ENCODE results near the gene FRAS1.

- TF ChIP-seq CTCF (IDR thresholded peaks at IDR 0.05) = no peak
- no peak for TF ChIP-seq POLR2A (IDR thresholded peaks at IDR 0.05)
- no peak for TF ChIP-seq POLR2AphosphoS5 (IDR thresholded peaks at IDR 0.05)
- no peak for TF ChIP-seq EP300 (IDR thresholded peaks at IDR 0.05)
Observed at GRCh38 chr4:78476108-78476704, 419.1 kb downstream of the FRAS1 start.
